HepG2 (cell line): ENCODE measurements around the gene PDE3A. TPM values are rescaled to one million over a fixed set of nuclear protein-coding genes. Genes with fewer than 3 reads are reported as not detected.

Experiments used
- ATAC-seq: fragments of 200-7000 bp; cut with Tn5 transposase; 3 replicates; pipeline ENCODE4 v1.9.1; 2020; ENCODE audit warnings: mild to moderate bottlenecking, moderate library complexity
- BruUV-seq: library from RNA; stranded (reverse); fragments of 400-500 nt; replicated peaks from 2 replicates; lab custom pipeline; 2021; lab: Mats Ljungman, UMichigan
- CTCF ChIA-PET: fragments of 300-600 bp; formaldehyde crosslinking; extraction: SDS; loops from one replicate; lab custom pipeline; 2021; ENCODE audit warnings: low total read pairs, inconsistent platforms, low intra/inter-chr PET ratio; lab: Yijun Ruan, JAX
- POLR2A ChIA-PET: fragments of 350-600 bp; sonication (Branson Sonifier 250); formaldehyde crosslinking; loops from one replicate; lab custom pipeline; 2020; ENCODE audit warnings: antibody characterized with exemption, inconsistent platforms; lab: Yijun Ruan, JAX
- DNase-seq: peaks from one replicate; pipeline ENCODE4 v3.0.0-alpha.2; 2015; ENCODE audit warnings: low spot score
- FAIRE-seq: peaks from 3 replicates; lab custom pipeline; 2011; peaks lifted over from hg19 to GRCh38; lab: Jason Lieb, UNC
- H2AFZ ChIP-seq: one replicate; pipeline ENCODE4 v1.6.1; 2011; ENCODE audit warnings: low read length, inconsistent platforms
- H3K27ac ChIP-seq: fragments of 300-600 bp; 3 replicates; pipeline ENCODE4 v1.8.0; 2011; ENCODE audit warnings: mixed run types, mild to moderate bottlenecking, mixed read lengths, low read length, inconsistent platforms; ENCODE audit not compliant: insufficient read depth; ENCODE audit errors: extremely low read length
- H3K27me3 ChIP-seq, 2 experiments: fragments of 200-600 bp in 1 of 2; 2 replicates in 1 of 2; 3 replicates in 1 of 2; pipeline versions ENCODE4 v1.6.0 to v1.8.0; 2011; ENCODE audit warnings: low read length in 2 of 2, mild to moderate bottlenecking in 2 of 2, moderate library complexity in 2 of 2, inconsistent platforms in 1 of 2; ENCODE audit not compliant: insufficient read depth in 2 of 2, control insufficient read depth in 1 of 2
- H3K36me3 ChIP-seq, 2 experiments: fragments of 200-600 bp in 1 of 2; replicated peaks in 1 of 2; 2 replicates in 1 of 2; 3 replicates in 1 of 2; pipeline versions ENCODE4 v1.5.1 to v1.8.0; 2011; ENCODE audit warnings: low read length in 2 of 2, inconsistent platforms in 1 of 2; ENCODE audit not compliant: insufficient read depth in 2 of 2, control insufficient read depth in 1 of 2
- H3K4me1 ChIP-seq: 2 replicates; pipeline ENCODE4 v1.5.1; 2012; ENCODE audit warnings: low read length, inconsistent platforms; ENCODE audit not compliant: insufficient read depth
- H3K4me2 ChIP-seq: 2 replicates; pipeline ENCODE4 v1.6.0; 2011; ENCODE audit warnings: low read depth, low read length, inconsistent platforms
- H3K4me3 ChIP-seq, 3 experiments: fragments of 200-600 bp in 1 of 3; sonication (generic), shearing (Covaris generic) in 1 of 3; replicated peaks in 1 of 3; 2 replicates each; pipeline ENCODE4 v1.5.1; 2011 to 2016; ENCODE audit warnings: low read length in 3 of 3, inconsistent platforms in 2 of 3, low read depth in 2 of 3, mild to moderate bottlenecking in 2 of 3, control low read depth in 1 of 3, mixed read lengths in 1 of 3; ENCODE audit not compliant: insufficient read depth in 1 of 3
- H3K79me2 ChIP-seq: one replicate; pipeline ENCODE4 v1.6.1; 2011; ENCODE audit warnings: low read length, inconsistent platforms; ENCODE audit not compliant: insufficient read depth
- H3K9ac ChIP-seq: 2 replicates; pipeline ENCODE4 v1.6.0; 2011; ENCODE audit warnings: mild to moderate bottlenecking, low read depth, low read length, inconsistent platforms; ENCODE audit not compliant: insufficient read depth
- H3K9me3 ChIP-seq: 2 replicates; pipeline ENCODE4 v1.5.1; 2012; ENCODE audit warnings: mild to moderate bottlenecking, low read length
- H4K20me1 ChIP-seq: 2 replicates; pipeline ENCODE4 v1.6.0; 2011; ENCODE audit warnings: inconsistent platforms, mild to moderate bottlenecking, low read length, moderate library complexity; ENCODE audit not compliant: insufficient read depth
- ATF7 ChIP-seq, 2 experiments: fragments of 450-650 bp in 1 of 2; sonication (generic) in 1 of 2; formaldehyde crosslinking in 1 of 2; IDR thresholded peaks; 2 replicates each; pipeline versions ENCODE4 v1.4.0 to v1.6.1; 2016 to 2020; ENCODE audit warnings: antibody characterized with exemption in 1 of 2, mild to moderate bottlenecking in 1 of 2, missing genetic modification reagents in 1 of 2
- GRHL1 ChIP-seq: sonication (generic); formaldehyde crosslinking; conservative IDR thresholded peaks from 2 replicates; pipeline ENCODE4 v1.8.0; 2022; ENCODE audit warnings: missing genetic modification reagents
- PCBP2 ChIP-seq: fragments of 200-400 bp; formaldehyde crosslinking; optimal IDR thresholded peaks from 2 replicates; pipeline ENCODE3; 2018; ENCODE audit warnings: low read length, low read depth; ENCODE audit not compliant: poor library complexity, severe bottlenecking
- TEAD2 ChIP-seq: sonication (generic); formaldehyde crosslinking; IDR thresholded peaks from 2 replicates; pipeline ENCODE4 v1.9.0; 2021; ENCODE audit warnings: missing genetic modification reagents
- ZFP82 ChIP-seq: sonication (generic); formaldehyde crosslinking; IDR thresholded peaks from 2 replicates; pipeline ENCODE4 v1.5.1; 2020; ENCODE audit warnings: mild to moderate bottlenecking, missing genetic modification reagents, borderline replicate concordance
- ZMAT3 ChIP-seq: sonication (generic); formaldehyde crosslinking; conservative IDR thresholded peaks from 2 replicates; pipeline ENCODE4 v1.7.0; 2021; ENCODE audit warnings: missing genetic modification reagents
- ZNF407 ChIP-seq: sonication (generic); formaldehyde crosslinking; IDR thresholded peaks from one replicate; pipeline ENCODE4 v1.5.1; 2020; ENCODE audit warnings: mild to moderate bottlenecking, missing genetic modification reagents; ENCODE audit errors: not compliant biosample characterization
- ZSCAN21 ChIP-seq: sonication (generic); formaldehyde crosslinking; IDR thresholded peaks from 2 replicates; pipeline ENCODE4 v1.8.0; 2022; ENCODE audit warnings: mild to moderate bottlenecking, missing genetic modification reagents, moderate library complexity, borderline replicate concordance
- WGBS: methylation state at CpG from one replicate; pipeline ENCODE4 v1.1.6; 2017; ENCODE audit warnings: low lambda C conversion rate; 5-methylcytosine and 5-hydroxymethylcytosine counted together
- in situ Hi-C: cut with HindIII; loops from 2 replicates; pipeline ENCODE4 v1.10.0; 2017; ENCODE audit warnings: low pct_unique_long_range_greater_than_20kb; ENCODE audit not compliant: extremely low pct_ligation_motif_present
- intact Hi-C: fragments of 100-400 bp; cut with micrococcal nuclease; formaldehyde crosslinking; loops from one replicate; pipeline ENCODE4 v1.10.0; 2022; ENCODE audit not compliant: unreplicated experiment
- polyA plus RNA-seq, 8 experiments: library from polyadenylated mRNA; depleted of rRNA in 3 of 8; stranded (reverse) in 7 of 8; unstranded in 1 of 8; fragments of >200 nt; fragmentation: Illumina TruSeq in 4 of 8; extraction: Trizol in 4 of 8; gene quantifications; 2 replicates each; pipeline versions ENCODE4 v1.2.1 to v1.2.3, GENCODE V29; 2011 to 2016; ENCODE audit warnings: low read depth in 4 of 8, missing spikeins in 1 of 8, mixed read lengths in 1 of 8; ENCODE audit not compliant: insufficient read depth in 1 of 8
- total RNA-seq, 5 experiments: library from RNA; depleted of rRNA; stranded (reverse); fragments of >200 nt; fragmentation: Illumina TruSeq; extraction: Trizol; gene quantifications; 2 replicates each; pipeline ENCODE4 v1.2.3, GENCODE V29; 2016; ENCODE audit warnings: low read depth in 1 of 5
- TF ChIP-seq, protein P1 (sequence below): sonication (generic); formaldehyde crosslinking; IDR thresholded peaks from 2 replicates; pipeline ENCODE4 v1.4.0; 2020; ENCODE audit warnings: mild to moderate bottlenecking, missing genetic modification reagents

The PDE3A gene
- total and polyA plus RNA-seq, 2 of the 13 experiments (the other 11 are each of a cell fraction or from before 2014, with no cell fraction given): 0.77 to 1.5 TPM

DNA sequence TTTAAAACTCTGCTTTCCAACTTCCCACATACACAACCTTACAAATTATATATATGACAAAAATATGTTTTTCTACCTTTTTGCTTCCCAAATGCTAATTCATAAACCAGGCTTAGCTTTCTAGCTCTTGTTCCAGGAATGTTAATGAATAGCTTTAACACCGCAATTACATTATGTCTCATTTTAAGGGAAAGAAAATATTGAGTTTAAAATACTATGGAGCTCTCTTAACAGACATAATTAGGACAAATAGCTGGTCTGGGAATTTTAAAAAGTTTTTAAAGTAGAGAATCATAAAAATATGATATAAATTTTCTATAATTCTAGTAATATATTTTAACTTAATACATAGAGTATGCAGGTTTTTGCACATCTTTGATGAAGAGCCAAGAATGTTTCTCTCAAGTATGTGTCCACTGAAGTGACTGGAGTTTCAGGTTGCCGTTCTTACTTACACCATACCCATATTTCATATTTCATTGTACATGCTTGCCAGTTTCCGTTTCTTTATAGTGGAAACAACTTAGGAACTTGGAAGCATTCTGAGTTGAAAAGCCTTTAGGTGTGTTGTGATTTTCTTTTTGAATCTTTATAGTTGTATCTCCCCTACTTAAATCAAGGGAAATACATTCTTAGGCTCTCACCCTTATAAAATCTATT, 236.2 kb downstream of the PDE3A start:
- Histone ChIP-seq H3K79me2 (no peaks in the 10 kb centered on the region), H2AFZ (no peak overlapping the region), H3K4me1 (no peaks in the 10 kb centered on the region), H3K27me3 (no peaks in the 10 kb centered on the region; a peak in 1 of 5 replicates), H3K4me2 (no peak overlapping the region), H3K9me3 (no peaks in the 10 kb centered on the region), H3K9ac (no peak overlapping the region), H4K20me1 (no peaks in the 10 kb centered on the region), H3K27ac (no peak overlapping the region), H3K36me3 (no peaks in the 10 kb centered on the region), H3K4me3 (no peak overlapping the region)
- no TSS peak for BruUV-seq
- in situ Hi-C loops: loop anchor here (25.0 kb wide), 1 partner anchor 867 kb away; no protein-coding TSS in a partner anchor
- intact Hi-C loops: no loop called here
- ATAC-seq: no peak
- 2% methylated on average over 3 of the region's 3 CpGs for WGBS
- POLR2A ChIA-PET: no interaction called here
- CTCF ChIA-PET: no interaction called here
- DNase-seq: no peak
- FAIRE-seq: no peak
- TF ChIP-seq ATF7 (IDR thresholded peaks at IDR 0.05): no peak
- TF ChIP-seq ATF7 (CRISPR knock-in tag; IDR thresholded peaks at IDR 0.05): no peak
- no peak for TF ChIP-seq ZFP82
- no peak for TF ChIP-seq ZSCAN21 (CRISPR knock-in tag)
- TF ChIP-seq PCBP2: no peak
- no peak for TF ChIP-seq ZNF407 (CRISPR knock-in tag)
- no peak for TF ChIP-seq GRHL1 (CRISPR knock-in tag)
- no peak for TF ChIP-seq ZMAT3 (CRISPR knock-in tag)
- TF ChIP-seq TEAD2 (CRISPR knock-in tag): no peak
- TF ChIP-seq, protein P1, sequence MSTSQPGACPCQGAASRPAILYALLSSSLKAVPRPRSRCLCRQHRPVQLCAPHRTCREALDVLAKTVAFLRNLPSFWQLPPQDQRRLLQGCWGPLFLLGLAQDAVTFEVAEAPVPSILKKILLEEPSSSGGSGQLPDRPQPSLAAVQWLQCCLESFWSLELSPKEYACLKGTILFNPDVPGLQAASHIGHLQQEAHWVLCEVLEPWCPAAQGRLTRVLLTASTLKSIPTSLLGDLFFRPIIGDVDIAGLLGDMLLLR (CRISPR knock-in tag): no peak
